DMS153 (cell line): ENCODE measurements around the gene GALNT18.

Source experiments
- DNase-seq: peaks from one replicate; lab custom pipeline; 2025; lab: John Stamatoyannopoulos, UW

The GALNT18 gene

GRCh38 chr11:11270236-11270775, 351.5 kb downstream of the GALNT18 start:
- DNase-seq: no peak

DNA sequence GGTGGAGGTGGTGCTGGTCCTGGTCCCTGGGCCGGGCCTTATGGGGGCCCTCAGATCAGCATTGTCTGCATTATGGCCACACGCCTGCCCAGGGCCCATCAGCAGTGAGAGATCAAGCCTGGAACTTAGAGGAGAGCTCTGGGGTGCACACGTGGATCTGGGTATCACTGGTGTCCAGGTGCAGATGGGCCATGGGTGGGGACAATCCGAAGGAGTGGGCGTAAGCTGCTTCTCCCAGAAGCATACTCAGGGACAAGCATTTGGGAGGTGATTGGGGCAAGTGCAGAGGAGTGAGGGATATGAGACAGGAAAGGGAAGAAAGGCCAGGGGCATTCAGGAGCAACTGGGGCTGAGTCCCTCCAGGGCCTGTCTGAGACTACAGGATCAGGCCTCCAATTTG, 353.1 kb downstream of the GALNT18 start:
- no peak for DNase-seq

DNA sequence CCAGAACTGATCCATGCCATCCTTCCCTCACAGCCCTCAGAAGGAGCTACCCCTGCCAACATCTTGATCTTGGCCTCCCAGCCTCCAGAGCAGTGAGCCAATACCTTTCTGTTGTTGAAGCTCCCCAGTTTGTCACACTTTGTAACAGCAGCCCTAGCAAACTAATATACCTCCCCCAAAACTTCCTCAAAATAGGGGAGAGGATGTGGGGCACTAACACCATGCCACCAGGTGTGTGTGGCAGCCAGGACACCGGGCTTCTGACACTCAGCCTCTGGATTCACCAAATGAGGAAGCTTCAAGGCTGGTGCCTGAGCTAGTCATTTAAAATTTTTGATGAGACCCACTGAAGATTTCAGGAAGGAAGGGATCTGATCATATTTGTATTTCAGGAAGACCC, 353.7 kb downstream of the GALNT18 start:
- no peak for DNase-seq

DNA sequence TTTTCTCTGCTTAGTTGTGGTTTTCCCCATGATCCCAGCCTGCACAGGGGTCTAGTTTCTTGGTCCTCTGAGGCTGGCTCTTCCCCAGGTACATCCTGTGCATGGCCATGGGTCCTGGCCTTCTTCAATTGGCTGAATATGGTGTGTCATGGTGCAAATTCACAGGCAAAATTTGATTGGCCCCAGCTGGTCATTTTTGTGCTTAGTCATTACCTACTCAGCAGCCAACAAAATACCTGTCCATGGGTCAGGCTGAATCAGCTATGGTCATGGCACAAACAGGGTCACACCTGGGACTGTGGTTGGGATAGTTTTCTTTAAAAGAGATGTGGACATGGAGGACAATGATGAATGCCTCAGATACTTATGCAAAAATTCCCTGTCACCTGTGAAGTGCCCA, 354.5 kb downstream of the GALNT18 start:
- DNase-seq: no peak

DNA sequence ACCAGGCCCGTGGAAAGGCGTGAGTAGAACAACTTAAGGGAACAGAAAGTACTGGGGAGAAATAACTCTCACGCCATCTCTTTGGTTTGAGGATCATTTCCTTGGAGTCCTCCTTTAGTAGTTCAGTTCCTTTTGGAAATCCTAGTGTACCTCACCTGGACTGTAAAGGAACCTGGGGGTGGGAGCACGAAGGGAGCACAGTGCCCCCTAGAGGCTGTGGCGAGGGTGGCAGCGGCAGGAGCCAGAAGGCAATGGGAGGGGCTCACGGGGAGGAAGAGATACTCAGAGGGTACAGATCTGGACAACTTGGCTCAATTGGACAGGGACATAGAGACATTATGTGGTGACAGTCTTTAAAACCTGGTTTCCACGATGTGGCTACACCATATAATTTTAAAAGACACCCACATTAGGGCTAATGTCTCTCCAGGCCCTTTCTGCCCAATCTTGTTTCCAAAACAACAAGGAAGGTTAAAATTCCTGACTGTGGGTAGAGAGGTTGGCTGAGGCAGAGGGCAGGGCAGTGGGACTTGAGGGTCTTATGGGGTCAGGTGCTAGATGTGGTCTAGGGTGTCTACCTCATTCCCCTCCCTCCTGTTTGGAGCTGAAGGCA, 355.7 kb downstream of the GALNT18 start:
- peak; percentile 39 for DNase-seq

- no peak for DNase-seq
These were observed 356.5 kb downstream of the GALNT18 start for GRCh38 chr11:11265320-11265719.

DNA sequence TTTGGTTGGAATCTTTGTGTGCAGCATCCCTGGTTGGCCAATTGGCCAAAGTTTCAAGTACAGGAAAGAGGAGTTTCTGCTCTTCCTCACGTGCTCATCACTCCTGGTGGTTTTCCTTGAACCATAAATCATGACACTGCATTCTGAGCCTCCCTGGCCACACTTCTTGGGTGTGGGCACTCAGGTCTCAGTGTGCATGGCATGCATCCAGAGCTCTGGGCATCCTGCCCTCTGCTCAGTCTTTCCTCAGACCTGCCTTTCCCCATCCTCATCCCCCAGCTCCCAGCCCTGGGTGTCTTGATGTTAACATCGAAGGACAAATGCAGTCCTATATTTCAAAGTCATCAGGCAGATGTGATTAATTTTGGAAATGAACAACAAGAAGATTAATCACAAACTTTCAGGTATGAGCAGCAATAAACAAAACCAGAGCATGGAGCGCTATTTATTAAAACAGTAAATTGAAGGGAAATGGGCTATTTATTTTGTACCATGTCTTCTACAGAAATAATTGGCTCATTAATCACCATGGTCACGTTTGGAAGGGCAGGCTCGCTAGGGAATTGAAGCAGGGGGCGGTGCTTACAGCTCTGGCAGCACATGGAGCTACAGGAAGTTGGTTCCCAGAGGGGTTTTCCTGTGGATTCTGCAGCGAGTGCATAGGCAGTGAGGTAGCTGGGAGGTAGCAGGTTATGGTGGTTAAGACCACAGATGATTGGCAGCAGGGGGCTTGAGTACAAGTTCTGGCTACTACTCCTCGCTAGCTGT, 358.4 kb downstream of the GALNT18 start:
- peak; percentile 81 for DNase-seq

- no peak for DNase-seq
These were observed 359.5 kb downstream of the GALNT18 start for GRCh38 chr11:11262171-11262920.

DNA sequence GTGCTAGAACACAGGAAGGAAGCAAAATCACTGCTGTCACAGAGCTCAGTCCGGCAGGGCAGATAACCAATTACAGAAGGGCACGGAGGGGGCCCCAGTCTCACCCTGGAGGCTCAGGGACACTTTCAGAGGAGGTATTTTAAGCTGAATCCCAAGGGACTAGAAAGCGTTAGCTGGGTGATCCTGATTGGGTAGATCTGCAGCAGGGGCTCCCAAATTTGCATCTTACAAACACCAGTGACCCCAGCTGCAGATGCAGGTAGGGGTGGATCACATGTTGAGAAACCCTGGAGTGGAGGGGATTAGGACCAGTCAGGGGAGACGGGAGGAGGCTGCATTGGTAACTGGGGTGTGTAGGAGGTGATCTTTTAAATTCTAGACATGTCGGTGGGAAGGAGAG, 360.2 kb downstream of the GALNT18 start:
- no peak for DNase-seq

- DNase-seq: no peak
These were observed 360.9 kb downstream of the GALNT18 start for GRCh38 chr11:11260903-11261302.

DNA sequence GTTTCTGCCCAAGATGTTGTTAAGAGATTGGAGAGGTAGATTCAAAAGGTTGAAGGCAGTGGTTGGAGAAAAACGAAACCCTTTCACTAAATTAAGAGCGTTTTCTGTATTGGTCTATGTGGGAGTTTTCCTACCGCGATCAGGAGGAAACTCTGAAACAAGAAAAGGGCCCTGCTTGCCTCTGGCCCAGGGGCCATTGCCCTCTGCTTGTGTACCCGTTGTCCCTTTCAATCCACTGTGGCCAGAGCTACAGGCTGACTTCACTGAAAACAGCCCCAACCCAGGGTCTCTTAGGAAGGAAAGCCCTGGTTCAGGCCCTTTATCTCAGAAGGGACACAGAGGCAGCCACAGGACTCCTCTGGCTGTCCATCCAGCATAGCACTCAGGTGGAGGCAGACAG, 367.8 kb downstream of the GALNT18 start:
- no peak for DNase-seq

- no peak for DNase-seq
These were observed 368.3 kb downstream of the GALNT18 start for GRCh38 chr11:11253497-11253896.

GRCh38 chr11:11252403-11252802, 369.4 kb downstream of the GALNT18 start:
- peak; percentile 51 for DNase-seq

GRCh38 chr11:11251394-11251970, 370.3 kb downstream of the GALNT18 start:
- DNase-seq: no peak

DNA sequence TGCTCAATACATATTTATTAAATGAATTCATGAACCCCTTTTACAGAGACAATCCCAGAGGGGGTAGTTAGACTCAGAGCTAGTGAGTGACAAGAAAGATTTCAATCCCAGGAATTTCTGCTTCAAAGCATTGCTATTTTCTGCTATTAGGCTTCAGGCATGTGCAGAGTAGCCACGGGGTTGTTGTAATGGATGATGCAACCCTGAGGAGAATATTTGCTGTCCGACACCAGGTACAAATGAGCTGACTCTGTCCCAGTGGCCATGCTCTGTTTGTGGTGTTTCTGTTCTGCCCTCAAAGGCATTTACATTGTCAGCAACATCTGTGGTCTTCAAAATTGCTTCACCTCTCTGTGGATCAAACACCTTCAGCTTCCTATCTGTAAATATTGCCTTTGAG, 371.3 kb downstream of the GALNT18 start:
- no peak for DNase-seq

DNA sequence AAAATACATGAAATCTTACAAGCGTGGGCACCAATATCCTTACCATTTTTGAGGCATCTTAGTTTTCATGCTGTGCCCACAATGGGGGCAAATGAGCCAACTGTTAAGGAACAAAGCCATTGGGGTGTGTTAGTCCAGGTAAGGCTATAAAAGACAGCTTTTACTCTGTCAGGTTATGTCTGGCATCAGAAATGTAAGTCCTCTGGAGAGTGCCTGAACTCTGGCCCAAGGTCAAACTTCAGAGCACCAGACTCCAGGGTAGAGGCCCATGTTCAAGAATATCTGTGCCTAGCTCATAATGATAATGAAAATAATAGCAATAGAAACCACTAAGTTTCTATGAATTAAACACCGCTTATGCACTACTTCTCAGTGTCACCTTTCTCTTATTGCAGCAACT, 374.2 kb downstream of the GALNT18 start:
- no peak for DNase-seq

DNA sequence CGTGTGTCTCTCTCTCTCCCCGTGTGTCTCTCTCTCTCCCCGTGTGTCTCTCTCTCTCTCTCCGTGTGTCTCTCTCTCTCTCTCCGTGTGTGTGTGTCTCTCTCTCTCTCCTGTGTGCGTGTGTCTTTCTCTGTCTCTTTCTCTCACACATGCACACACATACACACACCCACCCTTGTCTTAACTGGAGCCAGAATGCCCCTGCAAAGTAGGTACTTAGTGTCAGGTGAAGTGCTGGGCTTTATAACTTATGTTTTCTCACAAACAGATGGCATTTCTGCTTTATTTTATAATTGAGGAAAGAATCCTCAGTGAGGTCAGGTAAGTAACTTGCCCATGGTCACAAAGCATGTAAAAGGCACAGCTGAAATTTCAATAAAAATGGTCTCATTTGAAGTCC, 374.7 kb downstream of the GALNT18 start:
- DNase-seq: no peak

- DNase-seq: no peak
These were observed 375.6 kb downstream of the GALNT18 start for GRCh38 chr11:11246166-11246565.

DNA sequence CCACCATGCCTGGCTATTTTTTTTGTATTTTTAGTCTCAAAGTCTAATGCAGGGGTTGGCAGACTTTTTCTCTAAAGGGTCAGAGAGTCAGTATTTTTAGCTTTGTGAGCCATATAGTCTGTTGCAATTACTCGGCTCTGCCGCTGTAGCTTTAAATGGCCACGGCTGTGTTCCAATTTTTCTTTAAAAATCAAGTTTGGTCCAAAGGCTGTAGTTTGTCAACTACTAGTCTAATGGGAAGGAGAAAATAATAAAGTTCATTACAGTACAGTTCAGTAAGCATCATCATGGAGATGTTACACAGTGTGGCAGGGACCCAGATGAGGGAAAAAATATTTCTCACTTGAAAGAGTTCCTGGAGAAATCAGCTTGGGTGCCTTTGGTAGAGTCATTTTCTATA, 376.4 kb downstream of the GALNT18 start:
- no peak for DNase-seq

GRCh38 chr11:11244470-11245080, 377.2 kb downstream of the GALNT18 start:
- no peak for DNase-seq

DNA sequence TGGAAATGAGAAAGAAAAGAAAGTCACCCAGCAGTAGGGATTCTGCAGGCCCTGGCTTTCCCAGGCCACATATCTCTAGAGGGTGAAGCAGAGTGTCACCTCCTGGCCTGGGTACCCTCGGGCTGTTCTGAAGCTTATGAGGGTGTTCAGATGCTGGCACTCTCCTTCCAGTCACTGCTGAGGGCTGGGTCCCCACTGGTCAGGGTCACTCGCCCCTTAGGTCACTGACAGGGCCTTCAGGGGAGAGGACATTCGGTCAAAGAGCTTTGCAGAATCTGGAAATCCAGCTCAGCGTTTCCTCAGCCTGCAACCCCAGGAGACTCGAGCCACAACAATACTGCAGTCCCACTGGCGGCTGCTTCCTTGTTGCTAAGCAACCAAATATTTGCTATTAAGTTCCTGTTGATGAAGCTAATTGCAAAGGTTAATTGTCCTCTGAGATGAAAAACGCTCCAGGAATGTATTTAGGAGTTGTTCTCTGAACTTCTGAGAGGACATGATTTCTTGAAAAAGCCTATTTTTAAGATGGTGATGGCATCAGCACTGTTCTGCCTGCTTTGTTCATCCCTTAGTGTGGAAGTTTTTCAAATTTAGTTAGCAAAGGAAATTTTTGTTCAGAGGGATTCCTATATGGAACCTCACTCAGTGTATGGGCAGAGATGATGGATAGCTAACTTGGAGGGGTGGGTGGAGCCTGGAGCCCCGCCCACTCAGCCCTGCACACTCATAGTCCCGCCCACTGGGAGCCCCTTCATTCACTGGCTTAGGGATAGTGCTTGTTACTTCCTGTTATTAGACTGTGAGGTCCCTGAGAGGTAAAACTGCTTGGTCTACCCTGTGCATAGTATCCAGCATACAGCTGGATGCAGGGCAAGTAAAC, 378.0 kb downstream of the GALNT18 start:
- DNase-seq: peak; percentile 83
